Epidermal melanocyte (primary cell): Measurements from ENCODE around the gene BCAM.
"Not testable (repeated sequence)": the region's sequence is repeated elsewhere in the genome, so short reads cannot be mapped to it uniquely, and the experiment has no call there.

Experiments
- DNase-seq: peaks from one replicate; pipeline ENCODE4 v3.0.0; 2011; ENCODE audit warnings: low spot score; ENCODE audit not compliant: insufficient read length

The BCAM gene

DNA sequence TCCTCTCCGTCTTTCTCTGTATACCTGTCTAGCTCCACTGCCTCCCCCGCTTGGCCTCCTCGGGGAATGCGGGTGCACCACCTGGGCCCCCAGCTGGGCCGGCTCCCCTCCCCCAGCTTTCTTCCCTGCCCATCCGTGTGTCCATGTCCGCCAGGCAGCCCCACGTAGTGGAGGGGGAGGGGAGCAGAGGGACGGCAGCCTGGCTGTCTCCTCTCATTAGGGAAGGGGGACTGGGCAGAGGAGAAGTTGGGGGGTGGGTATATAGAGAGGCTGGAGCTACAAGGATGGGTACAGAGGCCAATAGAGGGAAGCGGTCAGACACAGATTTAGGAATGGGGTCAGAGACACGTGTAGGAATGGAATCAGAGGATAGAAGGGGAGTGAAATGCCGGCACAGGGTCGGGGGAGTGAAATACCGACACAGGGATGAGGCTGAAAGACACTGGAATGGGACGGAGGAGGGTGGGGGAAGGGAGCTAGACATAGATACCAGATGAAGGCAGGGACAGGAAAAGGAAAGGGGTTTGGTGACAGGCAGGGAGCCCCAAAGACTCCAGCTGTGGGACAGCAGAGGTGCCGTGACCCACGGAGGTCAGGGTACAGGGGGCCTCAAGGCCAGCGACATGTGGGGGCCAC, 40.0 kb downstream of the BCAM start:
- DNase-seq, result no peak

- no peak for DNase-seq
Measured at GRCh38 chr19:44850641-44851109, 41.8 kb downstream of the BCAM start.

GRCh38 chr19:44851427-44851826, 42.5 kb downstream of the BCAM start:
- DNase-seq, result no peak

GRCh38 chr19:44855606-44856005, 46.7 kb downstream of the BCAM start:
- DNase-seq, result no peak

DNA sequence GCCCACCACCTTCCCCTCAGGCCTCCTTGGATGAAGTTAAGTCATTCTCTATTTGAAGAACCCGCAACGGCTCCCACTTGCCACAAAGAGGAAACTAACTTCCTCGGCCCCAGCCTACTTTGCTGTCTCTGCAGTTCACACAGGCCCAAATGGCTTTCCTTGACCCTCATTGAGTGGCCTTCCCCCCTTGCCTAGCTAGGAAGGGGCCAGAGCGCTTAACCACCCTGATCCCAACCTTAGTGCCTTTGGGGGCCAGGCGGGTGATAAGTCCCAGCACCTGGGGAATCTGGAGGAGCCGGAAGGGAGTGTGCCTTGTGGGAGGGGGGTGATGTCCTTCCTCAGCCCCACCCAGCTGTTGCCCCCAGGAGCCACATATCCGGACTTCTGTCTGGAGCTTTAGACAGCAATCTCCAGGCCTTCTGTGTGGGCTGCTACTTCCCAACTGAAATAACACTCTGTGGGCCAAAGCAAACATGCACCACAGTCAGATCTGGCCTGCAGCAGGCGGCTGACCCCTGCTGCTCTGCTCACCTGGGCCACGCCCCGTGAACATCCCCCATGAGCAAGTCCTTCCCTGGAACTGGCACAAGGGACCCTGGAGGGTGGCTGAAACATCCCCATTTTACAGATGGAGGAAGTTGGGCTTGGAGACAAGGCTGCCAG, 47.6 kb downstream of the BCAM start:
- no peak for DNase-seq

DNA sequence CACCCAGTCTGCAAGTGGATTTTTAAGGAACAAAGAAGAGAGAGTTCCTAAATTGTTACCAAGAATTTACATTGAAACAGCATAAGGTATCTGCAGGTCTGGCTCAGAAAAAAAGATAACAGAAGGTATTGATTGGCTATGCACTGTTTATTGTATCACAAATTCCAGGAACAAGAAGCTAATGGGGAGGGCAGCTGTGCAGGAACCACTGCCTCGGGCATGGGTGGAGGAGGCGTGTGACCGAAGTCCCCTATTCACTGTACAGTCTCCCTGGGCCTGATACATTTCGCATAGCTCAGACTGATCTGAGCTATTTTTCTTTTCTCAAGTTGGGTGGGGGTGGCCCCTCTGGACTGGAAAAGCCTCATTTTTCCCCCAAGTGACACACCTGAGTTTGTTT, 48.9 kb downstream of the BCAM start:
- no peak for DNase-seq

DNA sequence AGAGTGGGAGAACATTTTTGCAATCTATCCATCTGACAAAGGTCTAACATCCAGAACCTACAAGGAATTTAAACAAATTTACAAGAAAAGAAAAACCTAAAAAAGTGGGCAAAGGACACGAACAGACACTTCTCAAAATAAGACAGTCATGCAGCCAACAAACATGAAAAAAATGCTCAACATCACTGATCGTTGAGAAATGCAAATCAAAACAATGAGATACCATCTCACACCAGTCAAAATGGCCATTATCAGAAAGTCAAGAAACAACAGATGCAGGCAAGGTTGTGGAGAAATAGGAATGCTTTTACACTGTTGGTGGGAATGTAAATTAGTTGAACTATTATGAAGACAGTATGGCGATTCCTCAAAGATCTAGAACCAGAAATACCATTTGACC, 52.7 kb downstream of the BCAM start:
- DNase-seq, result not testable (repeated sequence)

DNA sequence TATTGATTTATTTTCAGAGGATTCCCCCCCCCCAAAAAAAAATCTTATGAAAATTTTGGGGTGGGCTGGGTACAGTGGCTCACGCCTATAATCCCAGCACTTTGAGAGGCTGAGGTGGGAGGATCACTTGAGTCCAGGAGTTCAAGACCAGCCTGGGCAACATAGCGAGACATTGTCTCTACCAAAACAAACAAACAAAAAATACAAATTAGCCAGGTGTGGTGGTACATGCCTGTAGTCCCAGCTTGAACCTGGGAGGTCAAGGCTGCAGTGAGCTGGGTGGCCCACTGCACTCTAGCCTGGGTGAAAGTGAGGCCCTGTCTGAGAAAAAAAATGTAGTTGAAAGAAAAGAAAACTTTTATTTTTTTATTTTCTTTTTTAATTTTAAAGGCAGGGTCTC, 55.1 kb downstream of the BCAM start:
- no peak for DNase-seq

DNA sequence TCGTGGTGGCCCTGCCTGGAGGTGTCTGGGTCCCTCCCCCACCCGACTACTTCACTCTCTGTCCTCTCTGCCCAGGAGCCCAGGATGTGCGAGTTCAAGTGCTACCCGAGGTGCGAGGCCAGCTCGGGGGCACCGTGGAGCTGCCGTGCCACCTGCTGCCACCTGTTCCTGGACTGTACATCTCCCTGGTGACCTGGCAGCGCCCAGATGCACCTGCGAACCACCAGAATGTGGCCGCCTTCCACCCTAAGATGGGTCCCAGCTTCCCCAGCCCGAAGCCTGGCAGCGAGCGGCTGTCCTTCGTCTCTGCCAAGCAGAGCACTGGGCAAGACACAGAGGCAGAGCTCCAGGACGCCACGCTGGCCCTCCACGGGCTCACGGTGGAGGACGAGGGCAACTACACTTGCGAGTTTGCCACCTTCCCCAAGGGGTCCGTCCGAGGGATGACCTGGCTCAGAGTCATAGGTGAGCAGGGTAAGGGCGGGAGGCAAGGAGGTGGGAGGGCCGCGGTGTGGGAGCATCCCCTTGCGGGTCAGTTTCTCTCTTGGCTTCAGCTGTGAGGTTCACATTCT, 56.4 kb downstream of the BCAM start:
- DNase-seq, result no peak

- no peak for DNase-seq
Measured at GRCh38 chr19:44866664-44867063, 57.8 kb downstream of the BCAM start.

DNA sequence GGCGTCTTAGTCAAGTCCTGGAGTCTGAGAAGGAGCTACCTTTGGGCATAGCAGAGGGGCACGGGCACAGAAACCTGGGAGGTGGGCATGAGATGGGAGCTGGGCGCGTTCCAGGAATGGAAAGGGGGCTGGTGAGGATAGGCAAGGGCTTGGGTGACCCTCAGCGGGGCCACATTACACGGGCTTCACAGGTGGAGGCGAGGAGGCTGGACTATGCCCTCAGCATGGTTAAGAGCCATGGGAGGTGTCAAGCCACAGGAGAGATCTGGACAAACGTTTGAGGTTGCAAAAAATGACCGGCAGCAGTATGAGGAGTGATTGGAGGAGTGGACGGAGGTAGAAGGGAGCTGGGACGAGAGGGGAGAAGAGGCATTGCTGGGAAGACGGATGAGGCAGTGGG, 58.7 kb downstream of the BCAM start:
- DNase-seq, result no peak

GRCh38 chr19:44869733-44870470, 61.0 kb downstream of the BCAM start:
- no peak for DNase-seq
